ENCODE data around the gene COL11A2. TPM values are rescaled to one million over a fixed set of nuclear protein-coding genes. Genes with fewer than 3 reads are reported as not detected.
A peak's percentile ranks its signal among the peaks of the same experiment; 100 is the strongest.

The COL11A2 gene
- total and polyA plus RNA-seq, 2 of the 13 experiments (the other 11 are each of a cell fraction or from before 2014, with no cell fraction given): 0.55 TPM

DNA sequence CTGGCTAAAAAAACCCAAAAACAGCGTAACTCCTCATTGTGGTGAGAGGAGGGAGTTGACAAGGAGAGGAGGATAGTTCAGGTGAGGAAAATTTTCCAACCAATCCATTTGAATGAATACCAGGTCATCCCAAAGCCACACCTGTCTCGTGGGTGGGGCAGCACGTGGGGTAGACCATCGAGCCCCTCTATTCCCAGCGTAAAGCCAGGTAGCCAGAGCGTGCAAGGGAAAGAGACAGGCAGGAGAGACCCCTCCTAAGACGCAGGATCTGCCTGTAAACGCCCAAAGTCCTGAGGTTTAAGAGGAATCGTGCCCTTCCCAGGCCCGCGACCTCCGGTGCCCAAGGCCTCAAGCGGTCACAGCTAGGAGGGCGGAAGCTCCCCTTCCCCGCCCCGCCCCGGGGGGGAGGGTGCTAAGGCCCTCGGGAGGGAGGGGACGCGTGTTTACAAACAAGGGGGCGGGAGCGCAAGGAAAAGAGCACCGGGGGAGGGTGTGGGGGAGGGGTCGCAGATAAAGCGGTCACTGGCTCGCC, 7.5 kb upstream of the COL11A2 start (continued):
- TF ChIP-seq, protein P1, sequence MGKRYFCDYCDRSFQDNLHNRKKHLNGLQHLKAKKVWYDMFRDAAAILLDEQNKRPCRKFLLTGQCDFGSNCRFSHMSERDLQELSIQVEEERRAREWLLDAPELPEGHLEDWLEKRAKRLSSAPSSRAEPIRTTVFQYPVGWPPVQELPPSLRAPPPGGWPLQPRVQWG (CRISPR knock-in tag; IDR thresholded peaks at IDR 0.05; ENCODE audit: borderline replicate concordance, low read depth): no peak
- TF ChIP-seq FOXP1 (IDR thresholded peaks at IDR 0.05): peak; percentile 98
- TF ChIP-seq FOXP1 (CRISPR knock-in tag; IDR thresholded peaks at IDR 0.05): peak; percentile 99
- TF ChIP-seq, protein P2, sequence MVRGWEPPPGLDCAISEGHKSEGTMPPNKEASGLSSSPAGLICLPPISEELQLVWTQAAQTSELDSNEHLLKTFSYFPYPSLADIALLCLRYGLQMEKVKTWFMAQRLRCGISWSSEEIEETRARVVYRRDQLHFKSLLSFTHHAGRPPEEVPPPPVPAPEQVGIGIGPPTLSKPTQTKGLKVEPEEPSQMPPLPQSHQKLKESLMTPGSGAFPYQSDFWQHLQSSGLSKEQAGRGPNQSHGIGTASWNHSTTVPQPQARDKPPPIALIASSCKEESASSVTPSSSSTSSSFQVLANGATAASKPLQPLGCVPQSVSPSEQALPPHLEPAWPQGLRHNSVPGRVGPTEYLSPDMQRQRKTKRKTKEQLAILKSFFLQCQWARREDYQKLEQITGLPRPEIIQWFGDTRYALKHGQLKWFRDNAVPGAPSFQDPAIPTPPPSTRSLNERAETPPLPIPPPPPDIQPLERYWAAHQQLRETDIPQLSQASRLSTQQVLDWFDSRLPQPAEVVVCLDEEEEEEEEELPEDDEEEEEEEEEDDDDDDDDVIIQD (CRISPR knock-in tag; IDR thresholded peaks at IDR 0.05; ENCODE audit: low read depth): no peak; the same call in 1 of the 2 replicates
- TF ChIP-seq DPF2 (CRISPR knock-in tag; IDR thresholded peaks at IDR 0.05; ENCODE audit: borderline replicate concordance, low read depth): no peak
- TF ChIP-seq ZNF44 (CRISPR knock-in tag; IDR thresholded peaks at IDR 0.05): peak; percentile 71; the same call in 1 of the 2 replicates
- no peak for TF ChIP-seq SP140L (CRISPR knock-in tag; IDR thresholded peaks at IDR 0.05; ENCODE audit: borderline replicate concordance)
- TF ChIP-seq CCDC6 (CRISPR knock-in tag; IDR thresholded peaks at IDR 0.05): no peak
- 0 out of 2 replicates have a peak, but pooled peaks have one; percentile 35 for TF ChIP-seq ZKSCAN5 (CRISPR knock-in tag; IDR thresholded peaks at IDR 0.05)
- TF ChIP-seq ZNF570 (CRISPR knock-in tag; IDR thresholded peaks at IDR 0.05; ENCODE audit: borderline replicate concordance): no peak; the same call in 1 of the 2 replicates
- TF ChIP-seq, protein P3, sequence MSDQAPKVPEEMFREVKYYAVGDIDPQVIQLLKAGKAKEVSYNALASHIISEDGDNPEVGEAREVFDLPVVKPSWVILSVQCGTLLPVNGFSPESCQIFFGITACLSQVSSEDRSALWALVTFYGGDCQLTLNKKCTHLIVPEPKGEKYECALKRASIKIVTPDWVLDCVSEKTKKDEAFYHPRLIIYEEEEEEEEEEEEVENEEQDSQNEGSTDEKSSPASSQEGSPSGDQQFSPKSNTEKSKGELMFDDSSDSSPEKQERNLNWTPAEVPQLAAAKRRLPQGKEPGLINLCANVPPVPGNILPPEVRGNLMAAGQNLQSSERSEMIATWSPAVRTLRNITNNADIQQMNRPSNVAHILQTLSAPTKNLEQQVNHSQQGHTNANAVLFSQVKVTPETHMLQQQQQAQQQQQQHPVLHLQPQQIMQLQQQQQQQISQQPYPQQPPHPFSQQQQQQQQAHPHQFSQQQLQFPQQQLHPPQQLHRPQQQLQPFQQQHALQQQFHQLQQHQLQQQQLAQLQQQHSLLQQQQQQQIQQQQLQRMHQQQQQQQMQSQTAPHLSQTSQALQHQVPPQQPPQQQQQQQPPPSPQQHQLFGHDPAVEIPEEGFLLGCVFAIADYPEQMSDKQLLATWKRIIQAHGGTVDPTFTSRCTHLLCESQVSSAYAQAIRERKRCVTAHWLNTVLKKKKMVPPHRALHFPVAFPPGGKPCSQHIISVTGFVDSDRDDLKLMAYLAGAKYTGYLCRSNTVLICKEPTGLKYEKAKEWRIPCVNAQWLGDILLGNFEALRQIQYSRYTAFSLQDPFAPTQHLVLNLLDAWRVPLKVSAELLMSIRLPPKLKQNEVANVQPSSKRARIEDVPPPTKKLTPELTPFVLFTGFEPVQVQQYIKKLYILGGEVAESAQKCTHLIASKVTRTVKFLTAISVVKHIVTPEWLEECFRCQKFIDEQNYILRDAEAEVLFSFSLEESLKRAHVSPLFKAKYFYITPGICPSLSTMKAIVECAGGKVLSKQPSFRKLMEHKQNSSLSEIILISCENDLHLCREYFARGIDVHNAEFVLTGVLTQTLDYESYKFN (CRISPR knock-in tag; conservative IDR thresholded peaks at IDR 0.05): peak; percentile 88
- TF ChIP-seq ZNF160 (CRISPR knock-in tag; IDR thresholded peaks at IDR 0.05): no peak
- no peak for TF ChIP-seq PHF21A (CRISPR knock-in tag; IDR thresholded peaks at IDR 0.05)
- no peak for TF ChIP-seq TRIM24 (CRISPR knock-in tag; IDR thresholded peaks at IDR 0.05)
- TF ChIP-seq, protein P4, sequence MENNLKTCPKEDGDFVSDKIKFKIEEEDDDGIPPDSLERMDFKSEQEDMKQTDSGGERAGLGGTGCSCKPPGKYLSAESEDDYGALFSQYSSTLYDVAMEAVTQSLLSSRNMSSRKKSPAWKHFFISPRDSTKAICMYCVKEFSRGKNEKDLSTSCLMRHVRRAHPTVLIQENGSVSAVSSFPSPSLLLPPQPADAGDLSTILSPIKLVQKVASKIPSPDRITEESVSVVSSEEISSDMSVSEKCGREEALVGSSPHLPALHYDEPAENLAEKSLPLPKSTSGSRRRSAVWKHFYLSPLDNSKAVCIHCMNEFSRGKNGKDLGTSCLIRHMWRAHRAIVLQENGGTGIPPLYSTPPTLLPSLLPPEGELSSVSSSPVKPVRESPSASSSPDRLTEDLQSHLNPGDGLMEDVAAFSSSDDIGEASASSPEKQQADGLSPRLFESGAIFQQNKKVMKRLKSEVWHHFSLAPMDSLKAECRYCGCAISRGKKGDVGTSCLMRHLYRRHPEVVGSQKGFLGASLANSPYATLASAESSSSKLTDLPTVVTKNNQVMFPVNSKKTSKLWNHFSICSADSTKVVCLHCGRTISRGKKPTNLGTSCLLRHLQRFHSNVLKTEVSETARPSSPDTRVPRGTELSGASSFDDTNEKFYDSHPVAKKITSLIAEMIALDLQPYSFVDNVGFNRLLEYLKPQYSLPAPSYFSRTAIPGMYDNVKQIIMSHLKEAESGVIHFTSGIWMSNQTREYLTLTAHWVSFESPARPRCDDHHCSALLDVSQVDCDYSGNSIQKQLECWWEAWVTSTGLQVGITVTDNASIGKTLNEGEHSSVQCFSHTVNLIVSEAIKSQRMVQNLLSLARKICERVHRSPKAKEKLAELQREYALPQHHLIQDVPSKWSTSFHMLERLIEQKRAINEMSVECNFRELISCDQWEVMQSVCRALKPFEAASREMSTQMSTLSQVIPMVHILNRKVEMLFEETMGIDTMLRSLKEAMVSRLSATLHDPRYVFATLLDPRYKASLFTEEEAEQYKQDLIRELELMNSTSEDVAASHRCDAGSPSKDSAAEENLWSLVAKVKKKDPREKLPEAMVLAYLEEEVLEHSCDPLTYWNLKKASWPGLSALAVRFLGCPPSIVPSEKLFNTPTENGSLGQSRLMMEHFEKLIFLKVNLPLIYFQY (CRISPR knock-in tag; IDR thresholded peaks at IDR 0.05; ENCODE audit: borderline replicate concordance): no peak
- no peak for TF ChIP-seq PRMT3 (CRISPR knock-in tag; IDR thresholded peaks at IDR 0.05; ENCODE audit: borderline replicate concordance, low read depth)
- TF ChIP-seq, protein P5, sequence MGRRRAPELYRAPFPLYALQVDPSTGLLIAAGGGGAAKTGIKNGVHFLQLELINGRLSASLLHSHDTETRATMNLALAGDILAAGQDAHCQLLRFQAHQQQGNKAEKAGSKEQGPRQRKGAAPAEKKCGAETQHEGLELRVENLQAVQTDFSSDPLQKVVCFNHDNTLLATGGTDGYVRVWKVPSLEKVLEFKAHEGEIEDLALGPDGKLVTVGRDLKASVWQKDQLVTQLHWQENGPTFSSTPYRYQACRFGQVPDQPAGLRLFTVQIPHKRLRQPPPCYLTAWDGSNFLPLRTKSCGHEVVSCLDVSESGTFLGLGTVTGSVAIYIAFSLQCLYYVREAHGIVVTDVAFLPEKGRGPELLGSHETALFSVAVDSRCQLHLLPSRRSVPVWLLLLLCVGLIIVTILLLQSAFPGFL (CRISPR knock-in tag; IDR thresholded peaks at IDR 0.05): no peak
